ENCODE results near the gene CDC20. TPM values are rescaled to one million over a fixed set of nuclear protein-coding genes. Genes with fewer than 3 reads are reported as not detected.

Gene CDC20
- total RNA-seq, 1 experiment from 2014 or later = 296 TPM

DNA sequence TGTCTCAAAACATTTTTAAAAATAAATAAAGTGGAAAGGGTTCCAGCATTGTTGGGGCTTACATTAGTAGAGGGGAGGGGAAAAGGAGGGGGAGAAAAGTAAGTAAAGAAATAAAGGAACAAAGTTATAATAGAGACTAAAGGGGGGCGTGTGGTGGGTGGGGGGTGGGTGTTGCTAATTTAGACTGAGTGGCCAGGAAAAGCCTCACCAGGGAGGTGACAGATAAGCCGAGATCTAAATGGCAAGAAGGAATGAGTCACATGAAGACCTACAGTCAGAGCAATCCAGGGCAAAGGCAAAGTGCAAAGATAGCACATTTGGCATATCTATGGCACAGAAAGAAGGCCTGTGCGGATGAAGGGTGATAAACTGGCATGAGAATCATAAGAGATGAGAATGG is 13.7 kb upstream of the CDC20 start:
- Histone ChIP-seq H3K27ac (ENCODE audit: low read depth, low read length, poor library complexity, severe bottlenecking) (no peak overlapping the region), H3K36me3 (ENCODE audit: insufficient read depth, low read length, poor library complexity, severe bottlenecking) (no peaks in the 10 kb centered on the region), H3K9me3 (ENCODE audit: low read depth, low read length, poor library complexity, severe bottlenecking) (no peaks in the 10 kb centered on the region), H3K27me3 (replicated peaks; ENCODE audit: insufficient read depth, low read depth, low read length, poor library complexity) (no peaks in the 10 kb centered on the region), H3K4me1 (ENCODE audit: insufficient read depth, low read length, poor library complexity, severe bottlenecking) (peaks cover 8% of the 10 kb centered on the region), H3K4me3 (ENCODE audit: low read depth, low read length, poor library complexity, severe bottlenecking) (no peak overlapping the region)
- CTCF ChIA-PET = no interaction called here
- POLR2A ChIA-PET (ENCODE audit: low non-redundant PET) = no interaction called here
- TF ChIP-seq, protein P1, sequence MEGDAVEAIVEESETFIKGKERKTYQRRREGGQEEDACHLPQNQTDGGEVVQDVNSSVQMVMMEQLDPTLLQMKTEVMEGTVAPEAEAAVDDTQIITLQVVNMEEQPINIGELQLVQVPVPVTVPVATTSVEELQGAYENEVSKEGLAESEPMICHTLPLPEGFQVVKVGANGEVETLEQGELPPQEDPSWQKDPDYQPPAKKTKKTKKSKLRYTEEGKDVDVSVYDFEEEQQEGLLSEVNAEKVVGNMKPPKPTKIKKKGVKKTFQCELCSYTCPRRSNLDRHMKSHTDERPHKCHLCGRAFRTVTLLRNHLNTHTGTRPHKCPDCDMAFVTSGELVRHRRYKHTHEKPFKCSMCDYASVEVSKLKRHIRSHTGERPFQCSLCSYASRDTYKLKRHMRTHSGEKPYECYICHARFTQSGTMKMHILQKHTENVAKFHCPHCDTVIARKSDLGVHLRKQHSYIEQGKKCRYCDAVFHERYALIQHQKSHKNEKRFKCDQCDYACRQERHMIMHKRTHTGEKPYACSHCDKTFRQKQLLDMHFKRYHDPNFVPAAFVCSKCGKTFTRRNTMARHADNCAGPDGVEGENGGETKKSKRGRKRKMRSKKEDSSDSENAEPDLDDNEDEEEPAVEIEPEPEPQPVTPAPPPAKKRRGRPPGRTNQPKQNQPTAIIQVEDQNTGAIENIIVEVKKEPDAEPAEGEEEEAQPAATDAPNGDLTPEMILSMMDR (conservative IDR thresholded peaks at IDR 0.05; ENCODE audit: low read depth, low read length) = no peak
- no peak for TF ChIP-seq EZH2 (IDR thresholded peaks at IDR 0.05; ENCODE audit: borderline replicate concordance, low read depth, low read length, poor library complexity, severe bottlenecking)
- no TSS peak for BruUV-seq (replicated peaks)
- intact Hi-C loops (cut with micrococcal nuclease; ENCODE audit: unreplicated experiment) = no loop called here
- DNase-seq (ENCODE audit: low spot score) = no peak

DNA sequence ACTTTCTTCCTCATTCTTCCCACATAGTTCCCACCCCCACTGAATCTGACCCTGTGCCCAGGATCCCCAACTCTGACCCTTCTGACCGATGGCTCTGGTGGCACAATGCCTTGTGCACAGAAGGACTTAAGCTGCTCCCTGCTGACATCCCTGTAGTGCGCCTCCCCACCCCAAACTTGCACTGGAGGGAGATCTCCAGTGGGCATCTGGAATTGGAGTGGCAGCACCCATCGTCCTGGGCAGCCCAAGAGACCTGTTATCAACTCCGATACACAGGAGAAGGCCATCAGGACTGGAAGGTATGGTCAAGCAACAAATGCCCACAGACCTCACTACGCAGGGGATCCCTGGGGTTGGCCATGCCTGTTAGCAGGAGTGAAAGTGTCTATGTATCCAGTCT is 12.1 kb upstream of the CDC20 start:
- BruUV-seq (replicated peaks) = no TSS peak
- Histone ChIP-seq H3K27me3 (replicated peaks; ENCODE audit: insufficient read depth, low read depth, low read length, poor library complexity) (no peaks in the 10 kb centered on the region), H3K36me3 (ENCODE audit: insufficient read depth, low read length, poor library complexity, severe bottlenecking) (no peaks in the 10 kb centered on the region), H3K27ac (ENCODE audit: low read depth, low read length, poor library complexity, severe bottlenecking) (no peak overlapping the region), H3K4me3 (ENCODE audit: low read depth, low read length, poor library complexity, severe bottlenecking) (no peak overlapping the region), H3K4me1 (ENCODE audit: insufficient read depth, low read length, poor library complexity, severe bottlenecking) (peaks cover 8% of the 10 kb centered on the region), H3K9me3 (ENCODE audit: low read depth, low read length, poor library complexity, severe bottlenecking) (no peaks in the 10 kb centered on the region)
- intact Hi-C loops (cut with micrococcal nuclease; ENCODE audit: unreplicated experiment) = no loop called here
- TF ChIP-seq, protein P1 (conservative IDR thresholded peaks at IDR 0.05; ENCODE audit: low read depth, low read length) = no peak
- TF ChIP-seq EZH2 (IDR thresholded peaks at IDR 0.05; ENCODE audit: borderline replicate concordance, low read depth, low read length, poor library complexity, severe bottlenecking) = no peak
- POLR2A ChIA-PET (ENCODE audit: low non-redundant PET) = no interaction called here
- CTCF ChIA-PET = no interaction called here
- no peak for DNase-seq (ENCODE audit: low spot score)

DNA sequence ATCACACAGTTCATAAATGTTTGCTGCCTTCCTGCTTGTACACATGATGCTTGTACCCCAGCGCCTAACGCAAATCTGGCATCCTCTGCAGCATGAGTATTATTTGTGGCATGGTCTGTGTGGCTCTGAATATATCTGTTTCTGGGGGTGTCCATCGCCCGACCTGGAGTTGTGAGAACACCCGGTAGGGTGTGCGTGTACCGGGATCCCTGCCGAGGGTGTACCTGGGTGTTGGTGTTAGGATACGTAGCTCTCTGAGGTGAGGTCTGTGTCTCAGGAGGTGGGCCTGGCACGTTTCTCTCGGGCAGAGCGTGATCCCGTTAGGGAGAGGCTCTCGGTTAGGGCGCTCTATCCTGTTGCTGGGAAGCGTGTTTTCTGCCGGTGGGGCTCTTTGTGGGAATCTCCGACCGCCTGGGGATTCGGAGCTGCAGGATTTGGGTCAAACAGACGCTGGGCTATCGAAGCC is 10.4 kb upstream of the CDC20 start:
- POLR2A ChIA-PET (ENCODE audit: low non-redundant PET) = no interaction called here
- DNase-seq (ENCODE audit: low spot score) = no peak
- Histone ChIP-seq H3K4me3 (ENCODE audit: low read depth, low read length, poor library complexity, severe bottlenecking) (peak overlapping the region; percentile 52), H3K27me3 (replicated peaks; ENCODE audit: insufficient read depth, low read depth, low read length, poor library complexity) (no peaks in the 10 kb centered on the region), H3K4me1 (ENCODE audit: insufficient read depth, low read length, poor library complexity, severe bottlenecking) (peaks cover 8% of the 10 kb centered on the region), H3K9me3 (ENCODE audit: low read depth, low read length, poor library complexity, severe bottlenecking) (no peaks in the 10 kb centered on the region), H3K36me3 (ENCODE audit: insufficient read depth, low read length, poor library complexity, severe bottlenecking) (no peaks in the 10 kb centered on the region), H3K27ac (ENCODE audit: low read depth, low read length, poor library complexity, severe bottlenecking) (peak overlapping the region; percentile 62)
- intact Hi-C loops (cut with micrococcal nuclease; ENCODE audit: unreplicated experiment) = no loop called here
- CTCF ChIA-PET = no interaction called here
- no peak for TF ChIP-seq EZH2 (IDR thresholded peaks at IDR 0.05; ENCODE audit: borderline replicate concordance, low read depth, low read length, poor library complexity, severe bottlenecking)
- TF ChIP-seq, protein P1 (conservative IDR thresholded peaks at IDR 0.05; ENCODE audit: low read depth, low read length) = no peak
- BruUV-seq (replicated peaks) = no TSS peak
